Fibroblast of skin of abdomen (primary cell): ENCODE data around the gene AASDH.
"Not testable (repeated sequence)": the region's sequence is repeated elsewhere in the genome, so short reads cannot be mapped to it uniquely, and the experiment has no call there.

ENCODE experiments used
- DNase-seq: peaks from one replicate; pipeline ENCODE4 v3.0.0-alpha.2; 2013

AASDH gene

GRCh38 chr4:56400560-56400959 lies 13.3 kb upstream of the AASDH start:
- no peak for DNase-seq

GRCh38 chr4:56391270-56391669 lies 4.0 kb upstream of the AASDH start:
- DNase-seq, result no peak

GRCh38 chr4:56389558-56389957 lies 2.3 kb upstream of the AASDH start:
- no peak for DNase-seq

GRCh38 chr4:56388306-56388705 lies 1.0 kb upstream of the AASDH start:
- DNase-seq, result no peak

- no peak for DNase-seq
Observed at GRCh38 chr4:56386091-56386490, 1.2 kb downstream of the AASDH start.

GRCh38 chr4:56375458-56375857 lies 11.8 kb downstream of the AASDH start:
- DNase-seq, result no peak

GRCh38 chr4:56374956-56375355 lies 12.3 kb downstream of the AASDH start:
- no peak for DNase-seq

- DNase-seq, result peak; percentile 5
Observed at GRCh38 chr4:56372774-56373173, 14.5 kb downstream of the AASDH start.

GRCh38 chr4:56371426-56372220 lies 15.7 kb downstream of the AASDH start:
- DNase-seq, result no peak

GRCh38 chr4:56370377-56370776 lies 16.9 kb downstream of the AASDH start:
- no peak for DNase-seq

- not testable (repeated sequence) for DNase-seq
Observed at GRCh38 chr4:56362981-56363380, 24.3 kb downstream of the AASDH start.

GRCh38 chr4:56360071-56360470 lies 27.2 kb downstream of the AASDH start:
- DNase-seq, result peak; percentile 5

- DNase-seq, result no peak
Observed at GRCh38 chr4:56356650-56357049, 30.6 kb downstream of the AASDH start.

GRCh38 chr4:56348576-56348975 lies 38.7 kb downstream of the AASDH start:
- no peak for DNase-seq

GRCh38 chr4:56345458-56345857 lies 41.8 kb downstream of the AASDH start:
- DNase-seq, result peak; percentile 9

GRCh38 chr4:56342746-56343145 lies 44.5 kb downstream of the AASDH start:
- DNase-seq, result peak; percentile 12

GRCh38 chr4:56330691-56331090 lies 56.6 kb downstream of the AASDH start:
- no peak for DNase-seq

- DNase-seq, result no peak
Observed at GRCh38 chr4:56326363-56326762, 60.9 kb downstream of the AASDH start.

GRCh38 chr4:56324011-56324610 lies 63.2 kb downstream of the AASDH start:
- no peak for DNase-seq

GRCh38 chr4:56323327-56323726 lies 64.0 kb downstream of the AASDH start:
- no peak for DNase-seq

- peak; percentile 18 for DNase-seq
Observed at GRCh38 chr4:56321251-56321650, 66.0 kb downstream of the AASDH start.

- DNase-seq, result peak; percentile 37
Observed at GRCh38 chr4:56320293-56320692, 67.0 kb downstream of the AASDH start.

GRCh38 chr4:56318555-56318954 lies 68.7 kb downstream of the AASDH start:
- no peak for DNase-seq

- no peak for DNase-seq
Observed at GRCh38 chr4:56317749-56318148, 69.5 kb downstream of the AASDH start.
